Coronary artery (tissue), 2 donors: ENCODE results near the gene ARHGAP31.
"Not testable (repeated sequence)": the region's sequence is repeated elsewhere in the genome, so short reads cannot be mapped to it uniquely, and the experiment has no call there.

Source experiments
- DNase-seq: peaks from one replicate; pipeline ENCODE4 v3.0.0-alpha.2; 2017; ENCODE audit warnings: low spot score
- H3K27ac ChIP-seq, 2 donors: fragments of 200-600 bp; sonication (generic); one replicate each; pipeline ENCODE4 v1.5.1; 2016 to 2019
- H3K4me3 ChIP-seq: fragments of 200-600 bp; sonication (generic); 2 replicates; pipeline ENCODE4 v1.5.1; 2016; ENCODE audit warnings: mild to moderate bottlenecking, moderate library complexity
- TF ChIP-seq, protein P1 (sequence below): fragments of 200-600 bp; sonication (generic); IDR thresholded peaks from one replicate; pipeline ENCODE4 v1.5.1; 2019; ENCODE audit warnings: antibody characterized with exemption

Gene ARHGAP31

DNA sequence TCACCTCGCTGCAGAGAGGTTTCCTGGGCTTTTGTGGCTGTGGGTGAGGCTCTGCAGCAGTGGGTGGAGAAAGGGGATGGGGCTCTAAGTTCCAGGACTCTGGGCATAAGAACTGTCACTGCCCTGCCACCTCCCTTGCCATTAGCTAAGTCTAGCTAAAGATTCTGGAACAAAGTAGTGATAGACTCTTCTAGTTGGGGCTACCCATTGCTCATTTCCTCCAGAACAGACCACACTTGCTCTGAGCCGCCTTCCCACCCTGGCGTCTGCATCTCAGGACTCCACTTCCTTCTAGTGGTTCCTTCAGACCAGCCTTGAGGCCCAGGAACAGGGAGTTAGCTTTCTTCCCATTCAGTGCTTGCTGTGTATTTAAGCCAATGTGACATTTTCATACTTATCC is 7.5 kb downstream of the ARHGAP31 start:
- TF ChIP-seq, protein P1, sequence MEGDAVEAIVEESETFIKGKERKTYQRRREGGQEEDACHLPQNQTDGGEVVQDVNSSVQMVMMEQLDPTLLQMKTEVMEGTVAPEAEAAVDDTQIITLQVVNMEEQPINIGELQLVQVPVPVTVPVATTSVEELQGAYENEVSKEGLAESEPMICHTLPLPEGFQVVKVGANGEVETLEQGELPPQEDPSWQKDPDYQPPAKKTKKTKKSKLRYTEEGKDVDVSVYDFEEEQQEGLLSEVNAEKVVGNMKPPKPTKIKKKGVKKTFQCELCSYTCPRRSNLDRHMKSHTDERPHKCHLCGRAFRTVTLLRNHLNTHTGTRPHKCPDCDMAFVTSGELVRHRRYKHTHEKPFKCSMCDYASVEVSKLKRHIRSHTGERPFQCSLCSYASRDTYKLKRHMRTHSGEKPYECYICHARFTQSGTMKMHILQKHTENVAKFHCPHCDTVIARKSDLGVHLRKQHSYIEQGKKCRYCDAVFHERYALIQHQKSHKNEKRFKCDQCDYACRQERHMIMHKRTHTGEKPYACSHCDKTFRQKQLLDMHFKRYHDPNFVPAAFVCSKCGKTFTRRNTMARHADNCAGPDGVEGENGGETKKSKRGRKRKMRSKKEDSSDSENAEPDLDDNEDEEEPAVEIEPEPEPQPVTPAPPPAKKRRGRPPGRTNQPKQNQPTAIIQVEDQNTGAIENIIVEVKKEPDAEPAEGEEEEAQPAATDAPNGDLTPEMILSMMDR, result no peak
- H3K4me3 ChIP-seq, result peak overlapping the region; percentile 28
- DNase-seq, result no peak
- H3K27ac ChIP-seq, result peak overlapping the region in 1 of 2 donors; percentile 65

DNA sequence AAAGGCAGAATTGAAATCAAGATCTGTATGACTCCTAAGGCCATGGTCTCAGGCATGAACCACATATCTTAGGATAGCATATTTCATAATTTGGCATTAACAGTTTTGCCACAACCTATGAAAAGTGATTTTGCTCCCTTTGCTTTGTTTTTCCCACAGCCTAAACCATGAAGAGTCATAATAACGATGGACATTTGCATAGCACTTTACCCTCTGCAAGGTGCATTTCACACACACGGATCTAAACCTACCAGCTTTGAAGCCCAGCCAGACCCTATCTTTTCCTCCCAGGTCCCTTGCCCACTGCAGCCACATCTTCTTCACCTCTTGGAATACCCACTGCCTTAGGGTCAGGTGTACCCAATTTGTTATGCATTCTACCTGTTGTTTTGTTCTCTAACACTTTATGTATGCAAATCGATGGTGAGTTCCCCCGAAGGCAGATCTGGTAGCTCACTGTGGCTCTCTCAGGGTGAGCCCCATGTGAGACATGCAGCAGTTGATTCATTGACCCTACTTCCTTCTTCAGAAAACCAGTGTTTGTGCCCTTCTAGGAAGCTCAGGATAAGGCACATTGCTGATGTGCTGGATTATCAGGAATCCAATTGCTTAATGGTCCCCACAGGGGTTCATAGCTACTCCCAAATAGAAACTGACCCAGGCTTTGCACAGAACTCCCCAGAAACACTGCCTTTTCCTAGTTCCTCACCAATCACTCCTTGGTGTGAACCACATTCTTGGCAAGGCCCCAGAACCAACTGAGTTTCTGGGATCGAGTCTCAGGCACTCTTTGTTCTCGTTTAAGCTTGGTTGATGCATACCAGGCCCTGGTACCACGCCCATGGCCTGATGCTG is 8.7 kb downstream of the ARHGAP31 start:
- Histone ChIP-seq H3K27ac (peak overlapping the region in 1 of 2 donors; percentile 44), H3K4me3 (no peak overlapping the region)
- DNase-seq, result no peak
- TF ChIP-seq, protein P1, result no peak

DNA sequence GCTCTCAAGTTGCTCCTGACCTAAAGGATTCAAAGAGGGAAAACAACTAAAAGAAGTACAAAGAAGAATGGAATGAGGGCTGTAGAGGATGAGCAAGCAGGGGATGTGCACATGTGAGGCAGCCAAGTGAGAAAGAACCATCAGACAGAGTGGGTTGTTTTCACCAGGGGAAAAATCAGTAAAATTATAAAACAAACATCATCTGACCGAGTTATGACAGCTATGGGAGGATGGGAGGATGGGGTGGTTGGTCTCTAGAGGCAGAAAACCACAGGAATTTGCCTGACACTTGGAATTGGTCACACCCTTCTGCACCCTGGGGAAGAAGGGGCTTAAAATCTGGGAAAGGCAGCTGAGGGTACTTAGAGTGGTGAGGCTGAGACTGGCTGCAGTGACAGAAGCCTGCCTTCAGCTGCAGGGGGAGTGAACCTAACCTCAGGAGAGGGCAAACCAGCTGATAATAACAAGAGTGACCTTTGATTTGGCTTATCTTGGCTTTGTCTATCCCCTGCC is 10.1 kb downstream of the ARHGAP31 start:
- Histone ChIP-seq H3K4me3 (no peak overlapping the region), H3K27ac (no peak overlapping the region)
- DNase-seq, result no peak
- TF ChIP-seq, protein P1, result no peak

DNA sequence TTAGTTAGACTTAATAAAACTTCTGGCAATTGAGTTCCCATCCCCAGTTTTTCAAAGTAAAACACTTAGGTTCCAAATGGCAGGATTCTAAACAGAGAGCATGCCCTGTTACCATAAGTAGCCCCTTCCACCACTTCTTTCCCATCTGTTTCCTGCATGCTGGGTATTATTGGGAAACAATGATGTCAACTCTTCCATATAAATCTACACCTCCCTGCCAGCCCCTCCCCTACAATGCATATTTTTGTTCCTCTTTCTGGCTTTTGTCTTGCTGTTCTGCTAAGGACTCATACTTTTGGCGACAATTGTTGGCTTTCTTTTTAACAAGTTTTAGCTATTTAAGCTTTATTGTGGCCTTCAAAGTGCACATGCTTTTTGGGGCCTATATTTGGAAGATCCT is 11.1 kb downstream of the ARHGAP31 start:
- H3K27ac ChIP-seq, result peak overlapping the region in 1 of 2 donors; percentile 23
- DNase-seq, result no peak
- TF ChIP-seq, protein P1, result no peak
- H3K4me3 ChIP-seq, result no peak overlapping the region

DNA sequence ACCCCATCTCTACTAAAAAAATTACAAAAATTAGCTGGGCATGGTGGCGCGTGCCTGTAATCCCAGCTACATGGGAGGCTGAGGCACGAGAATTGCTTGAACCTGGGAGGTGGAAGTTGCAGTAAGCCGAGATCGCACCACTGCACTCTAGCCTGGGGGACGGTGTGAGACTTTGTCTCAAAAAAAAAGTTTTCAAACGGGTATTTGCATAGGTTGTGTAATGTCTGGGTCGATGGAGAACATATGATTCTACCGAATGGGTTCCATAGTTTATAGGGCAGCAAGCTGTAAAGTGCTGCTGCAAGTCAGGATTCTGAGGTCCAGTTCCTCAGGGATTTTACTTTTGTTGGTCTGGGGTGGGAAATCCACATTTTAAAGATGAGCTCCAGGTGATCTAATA is 12.2 kb downstream of the ARHGAP31 start:
- not testable (repeated sequence) for H3K4me3 ChIP-seq, H3K27ac ChIP-seq, DNase-seq

DNA sequence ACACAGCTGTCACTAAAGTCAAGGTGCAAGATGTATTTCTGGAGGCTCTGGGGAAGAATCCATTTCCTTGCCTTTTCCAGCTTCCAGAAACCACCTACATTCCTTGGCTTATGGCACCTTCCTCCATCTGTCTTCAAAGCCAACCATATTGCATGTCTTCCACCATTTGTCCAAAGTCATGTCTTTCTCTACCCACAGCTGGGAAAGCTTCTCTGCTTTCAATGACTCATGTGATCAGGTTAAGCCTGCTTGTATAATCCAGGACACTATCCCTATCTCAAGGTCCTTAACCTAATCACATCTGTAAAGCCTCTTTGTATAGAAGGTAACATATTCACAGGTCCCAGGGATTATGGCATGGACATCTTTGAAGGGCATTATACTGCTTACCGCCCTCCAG is 14.2 kb downstream of the ARHGAP31 start:
- Histone ChIP-seq H3K27ac (no peak overlapping the region), H3K4me3 (no peak overlapping the region)
- TF ChIP-seq, protein P1, result no peak
- no peak for DNase-seq

DNA sequence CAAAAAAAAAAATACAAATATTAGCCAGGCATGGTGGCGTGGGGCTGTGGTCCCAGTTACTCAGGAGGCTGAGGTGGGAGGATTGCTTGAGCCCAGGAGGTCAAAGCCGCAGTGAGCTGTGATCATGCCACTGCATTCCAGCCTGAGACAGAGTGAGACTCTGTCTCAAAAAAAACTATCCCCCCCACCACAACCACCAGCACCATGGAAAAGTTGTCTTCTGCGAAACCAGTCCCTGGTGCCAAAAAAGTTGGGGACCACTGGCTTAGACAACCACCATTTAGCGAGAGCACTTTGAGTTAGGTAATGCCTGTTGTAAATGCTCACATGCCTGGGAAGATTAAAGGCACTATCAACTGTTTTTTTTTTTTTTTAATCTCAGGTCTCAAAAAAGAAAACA is 15.4 kb downstream of the ARHGAP31 start:
- no peak for DNase-seq
- no peak overlapping the region for H3K4me3 ChIP-seq
- H3K27ac ChIP-seq, result no peak overlapping the region
- TF ChIP-seq, protein P1, result no peak
